Caco-2 (cell line): ENCODE data around the gene PDE10A. TPM values are rescaled to one million over a fixed set of nuclear protein-coding genes. Genes with fewer than 3 reads are reported as not detected.

ENCODE experiments used
- BruUV-seq: library from RNA; stranded (reverse); fragments of 400-500 nt; replicated peaks from 2 replicates; lab custom pipeline; 2021; lab: Mats Ljungman, UMichigan
- CTCF ChIA-PET: fragments of 300-600 bp; sonication (Branson Sonifier 250); formaldehyde crosslinking; loops from one replicate; lab custom pipeline; 2022; ENCODE audit warnings: antibody characterized with exemption; lab: Charles Lee
- POLR2A ChIA-PET: fragments of 300-600 bp; sonication (Branson Sonifier 250); formaldehyde crosslinking; loops from one replicate; lab custom pipeline; 2022; ENCODE audit warnings: antibody characterized with exemption; lab: Charles Lee
- DNase-seq, 2 experiments: peaks; one replicate each; pipeline versions ENCODE4 v3.0.0 to v3.0.0-alpha.2; 2020 to 2022
- H3K27me3 ChIP-seq: replicated peaks from 2 replicates; pipeline ENCODE4 v1.6.0; 2011; ENCODE audit warnings: low read length; ENCODE audit not compliant: control insufficient read depth, insufficient read depth
- H3K36me3 ChIP-seq: 2 replicates; pipeline ENCODE4 v1.5.1; 2011; ENCODE audit warnings: low read length; ENCODE audit not compliant: control insufficient read depth, insufficient read depth
- H3K4me1 ChIP-seq: fragments of 250-450 bp; sonication (Bioruptor Pico); 2 replicates; pipeline ENCODE4 v1.5.1; 2020; ENCODE audit warnings: mild to moderate bottlenecking
- H3K4me3 ChIP-seq: 2 replicates; pipeline ENCODE4 v1.5.1; 2011; ENCODE audit warnings: low read depth, mild to moderate bottlenecking, control low read depth, low read length
- H3K9me3 ChIP-seq: fragments of 250-450 bp; sonication (Bioruptor Pico); 2 replicates; pipeline ENCODE4 v1.5.1; 2020; ENCODE audit warnings: mild to moderate bottlenecking, moderate library complexity
- H3K27ac Mint-ChIP-seq: one replicate; pipeline ENCODE4 v1.8.0; 2022; ENCODE audit warnings: mixed read lengths; ENCODE audit not compliant: unreplicated experiment
- H3K27me3 Mint-ChIP-seq: one replicate; pipeline ENCODE4 v1.8.0; 2022; ENCODE audit warnings: mixed read lengths; ENCODE audit not compliant: insufficient read depth, unreplicated experiment
- H3K36me3 Mint-ChIP-seq: one replicate; pipeline ENCODE4 v1.8.0; 2022; ENCODE audit warnings: mild to moderate bottlenecking, mixed read lengths; ENCODE audit not compliant: insufficient read depth, unreplicated experiment
- H3K4me1 Mint-ChIP-seq: one replicate; pipeline ENCODE4 v1.8.0; 2022; ENCODE audit warnings: low read depth, mixed read lengths; ENCODE audit not compliant: unreplicated experiment
- H3K4me3 Mint-ChIP-seq: one replicate; pipeline ENCODE4 v1.8.0; 2022; ENCODE audit warnings: mild to moderate bottlenecking, moderate library complexity, mixed read lengths; ENCODE audit not compliant: unreplicated experiment
- H3K9me3 Mint-ChIP-seq: one replicate; pipeline ENCODE4 v1.8.0; 2022; ENCODE audit warnings: mixed read lengths; ENCODE audit not compliant: unreplicated experiment
- CTCF ChIP-seq, 2 experiments: fragments of 200-600 bp in 1 of 2; IDR thresholded peaks; 1 replicate in 1 of 2; 2 replicates in 1 of 2; pipeline versions ENCODE4 v1.5.1 to v1.8.0; 2011 to 2022; ENCODE audit warnings: antibody characterized with exemption in 1 of 2, control low read depth in 1 of 2, inconsistent platforms in 1 of 2, low read depth in 1 of 2, low read length in 1 of 2, mild to moderate bottlenecking in 1 of 2, moderate library complexity in 1 of 2; ENCODE audit not compliant: insufficient read depth in 1 of 2, severe bottlenecking in 1 of 2, unreplicated experiment in 1 of 2
- intact Hi-C: fragments of 100-400 bp; cut with micrococcal nuclease; formaldehyde crosslinking; loops from one replicate; pipeline ENCODE4 v1.10.0; 2022; ENCODE audit not compliant: unreplicated experiment
- total RNA-seq: library from RNA; stranded (reverse); gene quantifications from 2 replicates; pipeline ENCODE4 v1.2.3, GENCODE V29; 2022

Gene PDE10A
- total RNA-seq, 1 experiment from 2014 or later = 3.4 TPM

GRCh38 chr6:165705941-165706340 lies 42.9 kb upstream of the PDE10A start:
- ChIA-PET CTCF (no interaction called here), POLR2A (no interaction called here)
- no peaks in the 10 kb centered on the region for H3K36me3 ChIP-seq
- DNase-seq = no peak
- intact Hi-C loops = no loop called here
- H3K27me3 ChIP-seq = no peaks in the 10 kb centered on the region
- Mint-ChIP-seq H3K9me3 (no peaks in the 10 kb centered on the region), H3K27ac (no peak overlapping the region), H3K36me3 (no peaks in the 10 kb centered on the region), H3K4me1 (peaks cover 13% of the 10 kb centered on the region), H3K27me3 (no peaks in the 10 kb centered on the region), H3K4me3 (no peak overlapping the region)
- peaks cover 21% of the 10 kb centered on the region for H3K4me1 ChIP-seq
- no peaks in the 10 kb centered on the region for H3K9me3 ChIP-seq
- TF ChIP-seq CTCF (IDR thresholded peaks at IDR 0.05; ENCODE audit: insufficient read depth in 1 of 2, low read depth in 1 of 2, low read length in 1 of 2, severe bottlenecking in 1 of 2, unreplicated experiment in 1 of 2) = no peak
- no peak overlapping the region for H3K4me3 ChIP-seq
- BruUV-seq = no TSS peak

GRCh38 chr6:165704045-165704748 lies 41.2 kb upstream of the PDE10A start:
- H3K27ac Mint-ChIP-seq = no peak overlapping the region
- no peak for TF ChIP-seq CTCF (IDR thresholded peaks at IDR 0.05; ENCODE audit: insufficient read depth in 1 of 2, low read depth in 1 of 2, low read length in 1 of 2, severe bottlenecking in 1 of 2, unreplicated experiment in 1 of 2)
- Histone ChIP-seq H3K36me3 (no peaks in the 10 kb centered on the region), H3K4me1 (peaks cover 21% of the 10 kb centered on the region), H3K4me3 (no peak overlapping the region), H3K9me3 (no peaks in the 10 kb centered on the region), H3K27me3 (no peaks in the 10 kb centered on the region)
- peaks cover 10% of the 10 kb centered on the region for H3K9me3 Mint-ChIP-seq
- DNase-seq = no peak
- peaks cover 13% of the 10 kb centered on the region for H3K4me1 Mint-ChIP-seq
- H3K4me3 Mint-ChIP-seq = no peak overlapping the region
- BruUV-seq = no TSS peak
- H3K36me3 Mint-ChIP-seq = no peaks in the 10 kb centered on the region
- H3K27me3 Mint-ChIP-seq = no peaks in the 10 kb centered on the region
- intact Hi-C loops = no loop called here
- CTCF ChIA-PET = no interaction called here
- POLR2A ChIA-PET = no interaction called here

- Mint-ChIP-seq H3K27me3 (no peaks in the 10 kb centered on the region), H3K36me3 (no peaks in the 10 kb centered on the region), H3K27ac (no peak overlapping the region), H3K9me3 (peaks cover 10% of the 10 kb centered on the region), H3K4me1 (peaks cover 5% of the 10 kb centered on the region), H3K4me3 (no peak overlapping the region)
- H3K36me3 ChIP-seq = no peaks in the 10 kb centered on the region
- ChIA-PET CTCF (no interaction called here), POLR2A (no interaction called here)
- intact Hi-C loops = no loop called here
- no peak for TF ChIP-seq CTCF (IDR thresholded peaks at IDR 0.05; ENCODE audit: insufficient read depth in 1 of 2, low read depth in 1 of 2, low read length in 1 of 2, severe bottlenecking in 1 of 2, unreplicated experiment in 1 of 2)
- DNase-seq = no peak
- BruUV-seq = no TSS peak
- no peaks in the 10 kb centered on the region for H3K9me3 ChIP-seq
- H3K4me3 ChIP-seq = no peak overlapping the region
- H3K4me1 ChIP-seq = peaks cover 14% of the 10 kb centered on the region
- H3K27me3 ChIP-seq = no peaks in the 10 kb centered on the region
These were observed 39.6 kb upstream of the PDE10A start for GRCh38 chr6:165702669-165703068.
